ENCODE measurements around the gene RADIL.

Gene RADIL

GRCh38 chr7:4779118-4779517 lies 104.4 kb downstream of the RADIL start:
- no peak for DNase-seq (ENCODE audit: low read depth in 2 of 3, low spot score in 1 of 3)

GRCh38 chr7:4775848-4776623 lies 107.5 kb downstream of the RADIL start:
- DNase-seq (ENCODE audit: low read depth in 2 of 3, low spot score in 1 of 3), result peak in 2 of 3 donors; percentile 28 to 33

- peak; percentile 85 to 94 (median 90) for DNase-seq (ENCODE audit: low read depth in 2 of 3, low spot score in 1 of 3)
Measured at GRCh38 chr7:4775250-4775847, 108.2 kb downstream of the RADIL start, which contains the start of gene AP5Z1. Gene AP5Z1 (plus strand): TSS chr7:4775623. CDS start chr7:4775716, 93 bp downstream.

GRCh38 chr7:4774658-4775249 lies 108.8 kb downstream of the RADIL start:
- no peak for DNase-seq (ENCODE audit: low read depth in 2 of 3, low spot score in 1 of 3)

GRCh38 chr7:4774007-4774406 lies 109.5 kb downstream of the RADIL start:
- no peak for DNase-seq (ENCODE audit: low read depth in 2 of 3, low spot score in 1 of 3)

- no peak for DNase-seq (ENCODE audit: low read depth in 2 of 3, low spot score in 1 of 3)
Measured at GRCh38 chr7:4772306-4772705, 111.2 kb downstream of the RADIL start.

- DNase-seq (ENCODE audit: low read depth in 2 of 3, low spot score in 1 of 3), result no peak
Measured at GRCh38 chr7:4771737-4772136, 111.8 kb downstream of the RADIL start.

- no peak for DNase-seq (ENCODE audit: low read depth in 2 of 3, low spot score in 1 of 3)
Measured at GRCh38 chr7:4770886-4771285, 112.6 kb downstream of the RADIL start.

- no peak for DNase-seq (ENCODE audit: low read depth in 2 of 3, low spot score in 1 of 3)
Measured at GRCh38 chr7:4769761-4770160, 113.8 kb downstream of the RADIL start.

- no peak for DNase-seq (ENCODE audit: low read depth in 2 of 3, low spot score in 1 of 3)
Measured at GRCh38 chr7:4768597-4769569, 114.6 kb downstream of the RADIL start.

- DNase-seq (ENCODE audit: low read depth in 2 of 3, low spot score in 1 of 3), result no peak
Measured at GRCh38 chr7:4766666-4767519, 116.6 kb downstream of the RADIL start.

GRCh38 chr7:4765776-4766490 lies 117.6 kb downstream of the RADIL start:
- no peak for DNase-seq (ENCODE audit: low read depth in 2 of 3, low spot score in 1 of 3)

GRCh38 chr7:4764402-4765007 lies 119.0 kb downstream of the RADIL start:
- no peak for DNase-seq (ENCODE audit: low read depth in 2 of 3, low spot score in 1 of 3)

GRCh38 chr7:4763794-4764185 lies 119.7 kb downstream of the RADIL start:
- no peak for DNase-seq (ENCODE audit: low read depth in 2 of 3, low spot score in 1 of 3)

GRCh38 chr7:4763091-4763793 lies 120.3 kb downstream of the RADIL start:
- no peak for DNase-seq (ENCODE audit: low read depth in 2 of 3, low spot score in 1 of 3)

GRCh38 chr7:4762121-4763055 lies 121.1 kb downstream of the RADIL start:
- DNase-seq (ENCODE audit: low read depth in 2 of 3, low spot score in 1 of 3), result no peak

GRCh38 chr7:4760952-4761351 lies 122.6 kb downstream of the RADIL start:
- no peak for DNase-seq (ENCODE audit: low read depth in 2 of 3, low spot score in 1 of 3)
